ENCODE results near the gene TSPAN4. TPM values are rescaled to one million over a fixed set of nuclear protein-coding genes. Genes with fewer than 3 reads are reported as not detected.

Gene TSPAN4
- total and polyA plus RNA-seq, 2 of the 13 experiments (the other 11 are each of a cell fraction or from before 2014, with no cell fraction given) = 31.7 to 68.3 TPM

GRCh38 chr11:907668-908067 is 65.0 kb downstream of the TSPAN4 start (continued):
- TF ChIP-seq ZBTB40 (IDR thresholded peaks at IDR 0.05) (no peak), ZBTB40 (CRISPR knock-in tag; IDR thresholded peaks at IDR 0.05) (no peak), HOXD1 (CRISPR knock-in tag; IDR thresholded peaks at IDR 0.05) (no peak), ASH2L (IDR thresholded peaks at IDR 0.05; ENCODE audit: insufficient read length, low read depth, low read length) (no peak), MYNN (CRISPR knock-in tag; IDR thresholded peaks at IDR 0.05; ENCODE audit: low read depth) (no peak), ELF3 (CRISPR knock-in tag; IDR thresholded peaks at IDR 0.05) (no peak), ZNF792 (CRISPR knock-in tag; IDR thresholded peaks at IDR 0.05) (no peak), ZNF10 (CRISPR knock-in tag; IDR thresholded peaks at IDR 0.05; ENCODE audit: borderline replicate concordance, low read depth) (no peak), TERF1 (CRISPR knock-in tag; IDR thresholded peaks at IDR 0.05) (no peak), RELA (CRISPR knock-in tag; IDR thresholded peaks at IDR 0.05) (no peak), ZNF225 (CRISPR knock-in tag; IDR thresholded peaks at IDR 0.05) (no peak), ETS1 (CRISPR knock-in tag; IDR thresholded peaks at IDR 0.05) (no peak)
